ENCODE results near the gene FOXP1.

- no peak for TF ChIP-seq CTCF (IDR thresholded peaks at IDR 0.05 in 4 of 5, conservative IDR thresholded peaks at IDR 0.05 in 1 of 5)
- no peak for TF ChIP-seq POLR2A (IDR thresholded peaks at IDR 0.05)
Observed at GRCh38 chr3:71392251-71392650, 191.3 kb downstream of the FOXP1 start.
